GM19240 (cell line): ENCODE measurements around the gene SPSB2.
A peak's percentile ranks its signal among the peaks of the same experiment; 100 is the strongest.
"Not testable (repeated sequence)": the region's sequence is repeated elsewhere in the genome, so short reads cannot be mapped to it uniquely, and the experiment has no call there.

Source experiments
- DNase-seq: peaks from one replicate; pipeline ENCODE4 v3.0.0; 2011; ENCODE audit warnings: low spot score; ENCODE audit not compliant: insufficient read length

SPSB2 gene

DNA sequence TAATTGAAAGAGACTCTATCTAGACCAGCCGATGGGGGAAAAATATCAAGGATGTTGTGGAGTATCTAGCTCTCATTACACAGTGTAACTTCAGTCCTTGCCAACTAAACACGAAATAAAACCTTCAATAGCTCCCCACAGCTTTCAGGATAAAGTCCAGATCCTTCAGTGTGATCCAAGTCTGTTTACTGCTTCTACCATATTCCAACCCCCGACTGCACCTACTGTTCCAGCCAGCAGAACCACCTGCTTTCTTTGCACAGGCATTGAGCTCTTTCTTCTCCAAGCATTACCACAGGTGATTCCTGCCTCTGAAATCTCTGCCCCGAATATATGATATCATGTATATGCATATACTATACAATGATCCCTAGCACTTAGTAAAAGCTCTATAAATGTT, 29.3 kb upstream of the SPSB2 start:
- DNase-seq: no peak

DNA sequence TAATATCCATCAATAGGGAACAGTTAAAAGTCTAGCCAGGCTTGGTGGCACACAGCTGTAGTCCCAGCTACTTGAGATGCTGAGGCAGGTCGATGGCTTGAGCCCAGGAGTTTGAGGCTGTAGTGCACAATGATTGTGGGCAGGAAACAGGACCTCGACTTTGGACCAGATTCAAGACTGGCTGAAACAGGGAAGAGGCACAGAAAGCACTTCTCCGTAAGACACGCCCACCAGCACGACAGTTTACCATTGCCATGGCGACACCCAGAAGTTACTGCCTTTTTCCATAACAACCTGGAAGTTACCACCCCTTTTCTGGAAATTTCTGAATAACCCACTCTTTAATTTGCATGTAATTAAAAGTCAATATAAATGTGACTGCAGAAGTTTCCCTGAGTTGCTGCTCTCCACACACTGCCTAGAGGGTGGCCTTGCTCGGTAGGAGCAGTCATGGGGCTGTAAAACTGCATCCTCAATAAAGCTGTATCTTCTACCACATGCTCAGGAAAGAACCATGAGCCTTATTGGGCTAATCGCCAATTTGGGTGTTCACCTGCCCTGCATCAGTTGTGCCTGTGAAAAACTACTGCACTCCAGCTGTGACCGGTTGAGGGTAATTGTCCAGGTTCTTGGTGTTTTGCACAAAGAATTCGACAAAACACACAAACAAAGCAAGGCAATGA, 26.9 kb upstream of the SPSB2 start:
- DNase-seq: no peak

DNA sequence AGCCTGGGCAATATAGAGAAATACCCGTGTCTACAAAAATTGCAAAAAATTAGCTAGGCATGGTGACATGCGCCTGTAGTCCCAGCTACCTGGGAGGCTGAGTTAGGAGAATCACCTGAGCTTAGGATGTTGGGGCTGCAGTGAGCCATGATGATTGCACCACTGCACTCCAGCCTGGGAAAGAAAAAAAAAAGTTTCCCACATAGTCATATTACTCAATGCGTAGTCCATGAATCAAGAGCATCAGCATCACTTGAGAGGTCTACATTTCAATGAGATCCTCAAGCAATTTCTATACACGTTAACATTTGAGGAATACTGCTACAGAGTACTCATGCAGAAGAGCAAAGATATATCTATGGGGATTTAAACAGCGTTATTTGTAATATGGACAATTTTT, 26.3 kb upstream of the SPSB2 start:
- no peak for DNase-seq

DNA sequence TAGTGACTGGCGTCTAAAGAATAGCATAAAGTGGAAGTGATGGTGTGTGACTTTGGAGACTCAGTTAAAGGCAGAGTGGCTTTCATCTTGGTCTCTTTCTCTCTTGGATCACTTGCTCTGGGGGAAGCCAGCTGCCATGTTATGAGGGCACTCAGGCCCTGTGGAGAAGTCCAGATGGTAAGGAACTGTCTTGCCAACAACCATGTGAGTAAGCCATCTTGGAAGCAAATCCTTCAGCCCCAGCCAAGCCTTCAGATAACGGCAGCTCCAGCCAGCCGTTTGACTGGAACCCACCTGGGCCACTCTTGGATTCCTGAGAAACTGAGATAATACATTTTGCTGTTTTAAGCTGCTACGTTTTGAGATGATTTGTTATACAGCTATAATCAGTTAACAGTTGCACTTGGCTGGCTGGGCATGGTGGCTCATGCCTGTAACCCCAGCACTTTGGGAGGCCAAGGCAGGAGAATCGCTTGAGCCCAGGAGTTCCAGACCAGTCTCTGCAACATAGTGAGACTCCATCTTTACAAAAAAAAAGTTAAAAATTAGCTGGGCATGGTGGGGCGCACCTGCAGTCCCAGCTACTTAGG, 23.8 kb upstream of the SPSB2 start:
- DNase-seq: no peak

DNA sequence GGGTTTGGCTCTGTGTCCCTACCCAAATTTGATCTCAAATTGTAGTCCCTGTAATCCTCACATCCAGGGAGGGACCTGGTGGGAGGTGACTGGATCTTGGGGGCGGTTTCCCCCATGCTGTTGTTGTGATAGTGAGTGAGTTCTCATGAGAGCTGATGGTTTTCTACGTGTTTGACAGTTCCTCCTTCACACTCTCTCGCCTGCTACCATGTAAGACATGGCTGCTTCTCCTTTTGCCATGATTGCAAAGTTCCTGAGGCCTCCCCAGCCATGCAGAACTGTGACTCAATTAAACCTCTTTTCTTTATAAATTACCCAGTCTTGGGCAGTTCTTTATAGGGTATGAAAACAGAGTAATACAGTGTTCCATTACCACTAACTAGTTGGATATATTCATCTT, 21.2 kb upstream of the SPSB2 start:
- no peak for DNase-seq

DNA sequence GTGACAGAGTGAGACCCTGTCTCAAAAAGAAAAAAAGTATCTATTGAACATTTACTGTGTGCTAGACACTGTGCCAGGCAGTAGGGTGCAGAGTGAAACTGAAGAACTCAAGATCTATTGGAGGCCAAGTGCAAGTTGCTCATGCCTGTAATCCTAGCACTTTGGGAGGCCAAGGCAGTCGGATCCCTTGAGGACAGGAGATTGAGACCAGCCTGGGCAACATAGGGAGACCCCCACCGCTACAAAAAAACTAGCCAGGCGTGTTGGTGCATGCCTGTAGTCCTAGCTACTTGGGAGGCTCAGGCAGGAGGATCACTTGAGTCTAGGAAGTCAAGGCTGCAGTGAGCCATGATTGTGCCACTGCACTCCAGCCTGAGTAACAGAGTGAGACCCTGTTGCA, 19.6 kb upstream of the SPSB2 start:
- DNase-seq: not testable (repeated sequence)

DNA sequence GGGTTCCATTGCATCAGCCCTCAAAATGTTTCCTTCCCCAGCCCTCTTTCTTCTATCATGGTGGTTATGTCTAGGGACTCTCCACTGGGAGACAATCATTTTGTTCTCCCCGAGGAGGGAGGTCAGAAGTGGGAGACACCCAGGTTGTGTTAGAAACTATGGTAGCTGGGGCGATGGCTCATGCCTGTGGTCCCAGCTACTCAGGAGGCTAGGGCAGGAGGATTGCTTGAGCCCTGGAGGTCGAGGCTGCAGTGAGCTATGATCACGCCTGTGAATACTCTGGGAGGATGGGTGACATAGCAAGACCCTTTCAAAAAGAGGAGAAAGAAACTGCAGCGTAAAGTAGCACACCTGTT, 18.5 kb upstream of the SPSB2 start:
- DNase-seq: no peak

DNA sequence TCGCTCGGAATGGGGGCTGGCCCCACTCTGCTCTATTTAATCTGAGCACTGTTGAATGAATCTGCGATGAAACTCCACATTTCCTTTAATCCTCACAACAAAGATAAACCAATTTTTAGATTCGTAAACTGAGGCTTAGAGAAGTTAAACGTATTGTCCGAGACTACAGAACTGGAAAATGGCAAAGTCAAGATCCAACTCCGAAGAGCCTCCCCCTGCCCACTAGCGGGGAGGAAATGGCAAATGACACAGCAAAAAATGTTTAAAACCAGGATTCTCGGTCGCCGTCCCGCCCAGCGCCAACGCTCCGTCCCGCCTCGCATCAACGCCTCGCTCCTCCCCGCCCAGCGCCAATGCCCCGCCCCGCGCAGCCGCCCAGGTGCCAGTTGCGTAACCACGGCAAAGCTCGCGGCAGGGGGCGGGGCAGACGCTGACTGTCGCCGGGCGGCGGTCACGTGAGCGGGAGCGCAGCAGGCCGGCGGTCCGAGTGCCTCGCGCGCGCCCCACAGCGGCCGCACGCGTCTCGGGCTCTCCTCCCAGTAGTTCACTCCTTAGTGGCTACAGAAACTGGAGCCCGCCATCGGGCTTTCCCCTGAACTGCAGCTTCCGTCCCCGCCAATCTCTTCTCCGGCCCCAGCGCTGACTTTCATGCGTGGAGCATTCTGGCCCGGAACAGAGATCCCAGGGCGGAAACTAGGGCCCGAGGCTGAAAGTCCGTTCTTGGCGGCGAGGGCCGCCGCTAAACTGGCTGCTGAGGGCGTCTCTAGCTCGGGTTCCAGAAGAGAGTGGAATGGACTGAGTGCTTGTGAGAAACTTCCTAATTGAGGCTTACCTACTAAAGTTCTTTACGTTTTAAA, 17.9 kb upstream of the SPSB2 start:
- DNase-seq: peak; percentile 96

DNA sequence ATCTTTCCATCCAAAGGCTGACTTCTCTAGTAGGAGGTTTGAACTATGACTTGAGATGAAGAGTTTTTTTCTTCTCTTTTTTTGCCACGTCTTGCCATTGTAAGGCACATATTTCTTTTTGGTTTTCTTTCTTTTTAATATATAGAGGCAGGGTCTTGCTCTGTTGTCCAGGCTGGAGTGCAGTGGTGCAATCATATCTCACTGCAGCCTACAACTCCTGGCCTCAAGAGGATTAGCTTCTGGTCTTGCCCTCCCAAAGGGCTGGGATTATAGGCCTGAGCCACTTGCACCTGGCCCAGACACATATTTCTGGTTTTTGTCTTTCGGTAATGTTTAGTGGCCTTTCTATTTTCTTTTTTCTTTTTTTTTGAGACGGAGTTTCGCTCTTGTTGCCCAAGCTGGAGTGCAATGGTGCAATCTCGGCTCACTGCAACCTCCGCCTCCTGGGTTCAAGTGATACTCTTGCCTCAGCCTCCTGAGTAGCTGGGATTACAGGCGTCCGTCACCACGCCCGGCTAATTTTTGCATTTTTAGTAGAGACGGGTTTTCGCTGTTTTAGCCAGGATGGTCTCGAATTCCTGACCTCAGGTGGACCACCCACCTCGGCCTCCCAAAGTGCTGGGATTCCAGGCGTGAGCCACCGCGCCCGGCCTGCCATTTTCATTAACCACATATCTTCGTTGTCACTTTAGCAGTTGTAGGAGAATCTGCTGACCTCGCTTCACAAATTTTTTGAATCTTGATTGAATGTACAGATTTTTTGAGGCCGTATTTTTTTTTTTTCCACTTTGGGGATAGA, 16.9 kb upstream of the SPSB2 start:
- not testable (repeated sequence) for DNase-seq

DNA sequence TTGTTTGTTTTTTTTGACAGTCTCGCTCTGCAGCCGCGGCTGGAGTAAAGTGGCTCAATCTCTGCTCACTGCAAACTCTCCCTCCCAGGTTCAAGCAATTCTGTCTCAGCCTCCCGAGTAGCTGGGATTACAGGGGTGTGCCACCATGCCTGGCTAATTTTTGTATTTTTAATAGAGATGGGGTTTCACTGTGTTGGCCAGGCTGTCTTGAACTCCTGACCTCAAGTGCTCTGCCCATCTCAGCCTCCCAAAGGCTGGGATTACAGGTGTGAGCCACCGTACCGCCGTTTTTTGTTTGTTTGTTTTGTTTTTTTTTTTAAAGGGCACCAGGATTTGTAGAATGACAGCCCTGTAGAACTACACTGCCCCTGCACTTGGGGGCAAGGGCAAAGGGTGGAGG, 15.7 kb upstream of the SPSB2 start:
- DNase-seq: not testable (repeated sequence)

DNA sequence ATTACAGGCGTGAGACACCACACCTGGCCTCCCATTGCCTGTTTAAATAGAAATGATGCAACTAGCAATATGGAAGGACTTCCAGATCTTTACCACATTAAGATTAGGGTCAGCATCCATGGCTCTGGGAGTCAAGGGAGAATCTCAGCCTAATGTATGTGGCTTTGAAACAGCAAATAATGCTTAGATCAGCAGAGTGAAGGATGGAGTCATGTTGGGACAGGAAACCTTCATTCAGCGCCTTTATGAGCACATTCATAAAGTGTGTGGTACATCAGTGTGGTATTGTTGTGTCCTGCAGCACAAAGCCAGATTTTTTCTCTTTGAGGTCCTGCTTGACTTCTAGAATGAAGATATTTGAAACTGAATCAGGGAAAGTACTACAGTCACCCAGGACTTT, 15.3 kb upstream of the SPSB2 start:
- no peak for DNase-seq

DNA sequence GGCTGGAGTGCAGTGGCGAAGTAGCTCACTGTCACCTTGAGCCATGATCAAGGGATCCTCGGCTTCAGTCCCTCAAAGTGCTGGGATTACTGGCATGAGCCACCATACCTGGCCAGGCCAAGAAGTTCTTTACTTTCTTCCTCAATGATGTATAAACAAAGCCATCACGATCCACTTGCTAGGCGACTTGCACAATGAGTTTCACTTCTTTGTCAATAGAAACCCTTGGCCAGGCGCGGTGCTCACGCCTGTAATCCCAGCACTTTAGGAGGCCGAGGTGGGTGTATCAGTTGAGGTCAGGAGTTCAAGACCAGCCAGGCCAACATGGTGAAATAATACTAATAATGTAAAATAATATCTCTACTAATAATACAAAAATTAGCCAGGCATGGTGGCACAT, 14.4 kb upstream of the SPSB2 start:
- DNase-seq: no peak

DNA sequence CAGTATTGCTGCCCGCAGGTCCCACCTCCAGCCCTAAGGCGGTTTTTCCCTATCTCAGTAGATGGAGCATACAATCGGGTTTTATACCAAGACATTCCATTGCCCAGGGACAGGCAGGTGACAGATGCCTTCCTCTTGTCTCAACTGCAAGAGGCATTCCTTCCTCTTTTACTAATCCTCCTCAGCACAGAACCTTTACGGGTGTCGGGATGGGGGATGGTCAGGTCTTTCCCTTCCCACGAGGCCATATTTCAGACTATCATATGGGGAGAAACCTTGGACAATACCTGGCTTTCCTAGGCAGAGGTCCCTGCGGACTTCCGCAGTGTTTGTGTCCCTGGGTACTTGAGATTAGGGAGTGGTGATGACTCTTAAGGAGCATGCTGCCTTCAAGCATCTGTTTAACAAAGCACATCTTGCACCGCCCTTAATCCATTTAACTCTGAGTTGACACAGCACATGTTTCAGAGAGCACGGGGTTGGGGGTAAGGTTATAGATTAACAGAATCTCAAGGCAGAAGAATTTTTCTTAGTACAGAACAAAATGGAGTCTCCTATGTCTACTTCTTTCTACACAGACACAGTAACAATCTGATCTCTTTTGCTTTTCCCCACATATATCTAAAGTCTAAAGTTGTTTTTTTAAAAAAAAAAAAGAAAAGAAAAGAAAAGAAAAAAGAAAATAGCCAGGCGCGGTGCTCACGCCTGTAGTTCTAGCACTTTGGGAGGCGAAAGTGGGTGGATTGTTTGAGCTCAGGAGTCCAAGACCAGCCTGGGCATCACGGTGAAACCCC, 13.3 kb upstream of the SPSB2 start:
- not testable (repeated sequence) for DNase-seq

DNA sequence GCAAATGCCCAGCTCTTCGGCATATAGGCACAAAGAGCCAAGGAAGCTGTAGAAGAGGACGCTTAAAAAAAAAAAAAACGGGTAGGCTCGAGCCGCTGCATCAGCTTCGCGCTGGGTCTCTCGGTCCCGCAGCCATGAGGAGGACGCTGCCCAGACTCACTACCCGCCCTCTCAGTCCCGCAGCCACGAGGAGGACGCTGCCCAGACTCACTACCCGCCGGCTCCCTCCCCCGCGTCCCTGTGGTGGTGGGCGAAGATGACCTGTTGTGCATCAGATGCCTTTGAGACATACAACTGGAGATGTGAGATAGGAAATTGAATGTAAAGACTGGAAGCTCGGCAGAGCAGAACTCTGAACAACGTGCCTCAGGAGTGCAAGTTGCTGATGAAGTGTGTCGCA, 11.4 kb upstream of the SPSB2 start:
- no peak for DNase-seq

DNA sequence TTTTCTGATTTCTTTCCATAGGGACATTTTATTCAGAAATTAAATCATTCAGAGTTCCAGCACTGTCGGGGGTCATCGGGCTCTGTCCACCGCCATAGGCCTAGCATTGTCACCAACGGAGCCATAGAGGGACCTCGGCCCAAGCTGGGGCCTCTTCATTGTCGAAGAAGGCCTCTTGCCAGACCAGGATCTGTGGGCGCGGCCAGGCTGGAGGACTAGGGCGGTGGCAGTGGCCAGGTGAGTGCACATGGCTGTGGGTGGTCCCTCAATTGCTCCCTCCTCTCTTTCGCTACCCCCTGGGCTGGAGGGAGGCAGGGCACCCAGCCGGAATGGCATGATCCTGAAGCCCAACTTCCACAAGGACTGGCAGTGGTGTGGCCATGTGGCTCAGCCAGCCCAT, 10.6 kb upstream of the SPSB2 start:
- no peak for DNase-seq

DNA sequence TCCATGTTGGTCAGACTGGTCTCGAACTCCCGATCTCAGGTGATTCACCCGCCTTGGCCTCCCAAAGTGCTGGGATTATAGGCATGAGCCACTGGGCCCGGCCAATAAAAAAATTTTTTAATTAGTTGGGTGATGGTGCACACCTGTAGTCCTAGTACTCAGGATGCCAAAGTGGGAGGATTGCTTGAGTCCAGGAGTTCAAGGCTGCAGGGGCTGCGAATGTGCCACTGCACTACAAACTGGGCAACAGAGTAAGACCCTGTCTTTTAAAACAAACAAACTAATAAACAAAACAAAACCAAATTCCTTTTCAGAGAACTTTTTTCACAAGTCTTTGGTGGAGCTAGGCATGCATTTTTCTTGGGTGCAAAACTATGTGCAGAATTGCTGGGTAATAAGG, 10.1 kb upstream of the SPSB2 start:
- DNase-seq: no peak

DNA sequence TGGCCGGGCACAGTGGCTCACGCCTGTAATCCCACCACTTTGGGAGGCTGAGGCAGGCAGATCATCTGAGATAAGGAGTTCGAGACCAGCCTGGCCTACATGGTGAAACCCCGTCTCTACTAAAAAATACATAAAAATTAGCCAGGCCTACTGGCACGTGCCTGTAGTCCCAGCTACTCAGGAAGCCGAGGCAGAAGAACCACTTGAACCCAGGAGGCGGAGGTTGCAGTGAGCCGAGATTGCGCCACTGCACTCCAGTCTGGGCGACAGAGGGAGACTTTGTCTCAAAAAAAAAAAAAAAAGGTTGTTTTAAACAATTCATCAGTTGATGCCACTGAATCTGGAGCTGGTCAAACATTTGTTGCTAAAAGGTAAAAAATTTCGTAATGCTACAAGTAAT, 6.7 kb upstream of the SPSB2 start:
- DNase-seq: not testable (repeated sequence)

DNA sequence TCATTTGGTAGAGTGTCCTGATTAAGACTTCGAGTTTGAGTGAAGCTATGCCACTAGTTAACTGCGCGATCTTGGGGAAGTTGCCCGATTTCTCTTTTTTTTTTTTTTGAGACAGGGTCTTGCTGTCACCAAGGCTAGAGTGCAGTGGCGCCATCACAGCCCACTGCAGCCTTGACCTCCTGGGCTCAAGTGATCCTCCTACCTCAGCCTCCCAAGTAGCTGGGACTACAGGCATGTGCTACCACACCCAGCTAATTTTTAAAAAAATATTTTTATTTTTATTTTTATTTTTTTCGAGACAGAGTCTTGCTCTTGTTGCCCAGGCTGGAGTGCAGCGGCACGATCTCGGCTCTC, 889 bp upstream of the SPSB2 start:
- DNase-seq: not testable (repeated sequence)

DNA sequence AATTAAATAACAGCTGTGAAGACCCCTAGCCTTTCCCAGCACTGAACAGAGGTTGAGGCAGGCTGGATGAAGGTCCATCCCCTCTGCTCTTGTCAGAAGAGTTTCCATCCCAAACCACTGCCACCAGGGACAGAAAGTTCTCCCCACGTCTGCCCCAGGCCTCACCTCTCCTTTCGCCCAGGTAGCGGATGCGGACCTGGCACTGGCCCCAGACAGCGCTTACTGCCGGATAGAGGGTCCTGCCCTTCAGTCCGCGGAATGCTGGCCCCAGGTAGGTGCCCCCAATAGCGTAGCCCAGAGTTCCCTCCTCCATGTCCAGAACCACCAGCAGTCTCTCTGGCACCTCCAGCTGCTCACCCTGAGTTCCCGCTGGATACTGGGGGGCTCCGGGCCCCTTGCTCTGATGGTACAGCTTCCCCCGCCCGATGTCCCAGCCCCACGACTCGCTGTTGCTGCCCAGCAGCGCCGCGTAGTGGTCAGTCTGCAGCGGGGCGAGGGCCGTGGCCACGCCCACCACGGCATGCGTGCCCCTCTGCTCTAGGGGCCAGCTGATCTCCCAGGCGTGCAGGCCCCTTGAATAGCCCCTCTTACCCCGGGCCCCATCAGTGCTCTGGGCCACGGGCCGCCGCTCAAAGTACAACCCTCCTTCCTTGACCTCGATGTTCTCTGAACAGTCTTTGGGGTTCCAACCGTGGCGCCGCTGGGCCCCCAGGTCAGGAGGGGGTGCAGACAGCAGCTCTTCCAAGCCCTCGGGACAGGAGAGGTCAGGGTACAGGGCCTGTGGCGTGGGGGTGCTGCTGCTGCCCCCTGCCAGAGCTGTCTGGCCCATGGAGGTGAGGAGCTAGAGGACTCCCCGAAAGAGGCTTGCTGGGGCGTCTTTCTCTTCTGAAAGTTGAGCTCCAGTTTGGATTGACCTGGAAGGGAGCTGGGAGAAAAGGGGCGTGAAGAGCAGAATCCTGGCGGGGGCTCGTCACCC, 742 bp downstream of the SPSB2 start:
- peak; percentile 69 for DNase-seq
